Left lung (tissue), 10 donors: ENCODE data around the gene SLC24A3. TPM values are rescaled to one million over a fixed set of nuclear protein-coding genes. Genes with fewer than 3 reads are reported as not detected.
A peak's percentile ranks its signal among the peaks of the same experiment; 100 is the strongest.
"Not testable (repeated sequence)": the region's sequence is repeated elsewhere in the genome, so short reads cannot be mapped to it uniquely, and the experiment has no call there.

Experiments
- ATAC-seq: fragments of 200-7000 bp; cut with Tn5 transposase; one replicate; pipeline ENCODE4 v1.9.1; 2020; ENCODE audit warnings: moderate library complexity
- DNase-seq, 4 donors: peaks; one replicate each; pipeline ENCODE4 v3.0.0-alpha.2; 2013 to 2020
- H3K27ac ChIP-seq, 2 donors: fragments of 200-600 bp; sonication (generic) in 1 of 2; one replicate each; pipeline versions ENCODE4 v1.5.0 to v1.8.0; 2020 to 2021
- H3K27me3 ChIP-seq, 2 donors: fragments of 200-600 bp; sonication (generic) in 1 of 2; one replicate each; pipeline versions ENCODE4 v1.5.0 to v1.8.0; 2020 to 2021
- H3K36me3 ChIP-seq, 2 donors: fragments of 200-600 bp; sonication (generic) in 1 of 2; one replicate each; pipeline versions ENCODE4 v1.5.0 to v1.8.0; 2020 to 2021
- H3K4me1 ChIP-seq, 2 donors: fragments of 200-600 bp; one replicate each; pipeline ENCODE4 v1.8.0; 2021
- H3K4me3 ChIP-seq, 2 donors: fragments of 200-600 bp; sonication (generic) in 1 of 2; one replicate each; pipeline versions ENCODE4 v1.5.0 to v1.8.0; 2020 to 2021; ENCODE audit warnings: mild to moderate bottlenecking in 1 of 2
- H3K9me3 ChIP-seq, 2 donors: fragments of 200-600 bp; sonication (generic) in 1 of 2; one replicate each; pipeline versions ENCODE4 v1.5.0 to v1.8.0; 2020 to 2021
- intact Hi-C, 2 donors: fragments of 100-400 bp; cut with DNase I; formaldehyde crosslinking; loops; one replicate each; pipeline versions ENCODE4 v1.11.2 to v1.14.2; 2022
- polyA plus RNA-seq, 6 donors: library from polyadenylated mRNA; unstranded; fragments of 120-200 nt; gene quantifications; one replicate each; pipeline ENCODE4 v1.2.1, GENCODE V29; 2013; ENCODE audit not compliant: insufficient read length in 6 of 6
- total RNA-seq, 2 donors: library from RNA; stranded (reverse); fragmentation: NEBNext Ultra II Directional; extraction: Animal tissue kit (Norgen Biotek cat#: 25700); gene quantifications; one replicate each; pipeline ENCODE4 v1.2.1, GENCODE V29; 2021
- TF ChIP-seq, protein P1 (sequence below), 2 donors: fragments of 200-600 bp; sonication (generic) in 1 of 2; IDR thresholded peaks; one replicate each; pipeline versions ENCODE4 v1.5.0 to v1.8.0; 2021; ENCODE audit warnings: antibody characterized with exemption in 2 of 2
- donor health status: DM: no; HTN: yes; CAD: no.
- donor health status: DM: no; HTN: no; CAD: no.

The SLC24A3 gene
- total and polyA plus RNA-seq, 8 donors = 4.4 to 8.7 (median 6.6) TPM

DNA sequence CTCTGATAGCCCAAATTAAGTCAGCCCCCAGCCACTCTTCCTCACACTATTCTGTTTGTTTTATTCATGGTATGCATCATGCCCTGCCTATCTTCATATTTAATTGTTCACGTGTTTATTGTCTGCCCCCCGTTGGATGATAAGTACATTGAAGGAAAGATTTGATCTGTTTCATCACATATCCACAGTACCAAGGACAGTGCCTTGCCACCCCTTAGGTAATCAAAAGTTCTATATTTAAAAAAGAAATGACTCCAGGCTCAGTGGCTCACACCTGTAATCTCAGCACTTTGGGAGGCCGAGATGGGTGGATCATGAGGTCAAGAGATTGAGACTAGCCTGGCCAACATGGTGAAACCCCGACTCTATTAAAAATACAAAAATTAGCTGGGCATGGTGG lies 535.5 kb downstream of the SLC24A3 start:
- ATAC-seq (no peak), DNase-seq (no peak)
- intact Hi-C loops = no loop called here
- Histone ChIP-seq H3K4me3 (no peak overlapping the region), H3K36me3 (no peaks in the 10 kb centered on the region), H3K4me1 (peaks cover 0 to 10% of the 10 kb centered on the region in 2 donors), H3K9me3 (peaks cover 0 to 6% of the 10 kb centered on the region in 2 donors), H3K27ac (no peak overlapping the region), H3K27me3 (no peaks in the 10 kb centered on the region)
- TF ChIP-seq, protein P1, sequence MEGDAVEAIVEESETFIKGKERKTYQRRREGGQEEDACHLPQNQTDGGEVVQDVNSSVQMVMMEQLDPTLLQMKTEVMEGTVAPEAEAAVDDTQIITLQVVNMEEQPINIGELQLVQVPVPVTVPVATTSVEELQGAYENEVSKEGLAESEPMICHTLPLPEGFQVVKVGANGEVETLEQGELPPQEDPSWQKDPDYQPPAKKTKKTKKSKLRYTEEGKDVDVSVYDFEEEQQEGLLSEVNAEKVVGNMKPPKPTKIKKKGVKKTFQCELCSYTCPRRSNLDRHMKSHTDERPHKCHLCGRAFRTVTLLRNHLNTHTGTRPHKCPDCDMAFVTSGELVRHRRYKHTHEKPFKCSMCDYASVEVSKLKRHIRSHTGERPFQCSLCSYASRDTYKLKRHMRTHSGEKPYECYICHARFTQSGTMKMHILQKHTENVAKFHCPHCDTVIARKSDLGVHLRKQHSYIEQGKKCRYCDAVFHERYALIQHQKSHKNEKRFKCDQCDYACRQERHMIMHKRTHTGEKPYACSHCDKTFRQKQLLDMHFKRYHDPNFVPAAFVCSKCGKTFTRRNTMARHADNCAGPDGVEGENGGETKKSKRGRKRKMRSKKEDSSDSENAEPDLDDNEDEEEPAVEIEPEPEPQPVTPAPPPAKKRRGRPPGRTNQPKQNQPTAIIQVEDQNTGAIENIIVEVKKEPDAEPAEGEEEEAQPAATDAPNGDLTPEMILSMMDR (IDR thresholded peaks at IDR 0.05) = no peak

DNA sequence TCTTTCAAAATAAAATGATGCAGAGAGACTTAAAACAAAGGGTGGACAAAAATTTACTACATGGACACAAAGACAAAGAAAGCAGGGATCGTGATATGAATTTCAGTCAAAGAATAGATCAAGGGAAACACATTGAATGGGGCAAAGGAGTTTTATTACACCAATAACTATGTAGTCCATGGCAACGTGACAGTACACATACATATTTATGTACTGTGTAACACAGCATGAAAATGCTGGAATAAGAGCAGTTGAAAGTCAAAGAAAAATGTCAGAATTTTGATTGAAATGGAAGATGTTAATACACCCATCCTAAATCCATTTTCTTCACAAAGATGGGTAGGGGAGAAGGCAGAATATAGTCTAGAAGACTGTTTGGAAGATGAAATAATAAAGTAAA lies 536.2 kb downstream of the SLC24A3 start:
- peaks cover 0 to 6% of the 10 kb centered on the region in 2 donors for H3K9me3 ChIP-seq
- intact Hi-C loops = no loop called here
- no peak overlapping the region for H3K4me3 ChIP-seq
- no peaks in the 10 kb centered on the region for H3K36me3 ChIP-seq
- H3K27ac ChIP-seq = no peak overlapping the region
- DNase-seq = no peak
- peaks cover 0 to 2% of the 10 kb centered on the region in 2 donors for H3K4me1 ChIP-seq
- TF ChIP-seq, protein P1 (IDR thresholded peaks at IDR 0.05) = no peak
- no peaks in the 10 kb centered on the region for H3K27me3 ChIP-seq
- no peak for ATAC-seq

DNA sequence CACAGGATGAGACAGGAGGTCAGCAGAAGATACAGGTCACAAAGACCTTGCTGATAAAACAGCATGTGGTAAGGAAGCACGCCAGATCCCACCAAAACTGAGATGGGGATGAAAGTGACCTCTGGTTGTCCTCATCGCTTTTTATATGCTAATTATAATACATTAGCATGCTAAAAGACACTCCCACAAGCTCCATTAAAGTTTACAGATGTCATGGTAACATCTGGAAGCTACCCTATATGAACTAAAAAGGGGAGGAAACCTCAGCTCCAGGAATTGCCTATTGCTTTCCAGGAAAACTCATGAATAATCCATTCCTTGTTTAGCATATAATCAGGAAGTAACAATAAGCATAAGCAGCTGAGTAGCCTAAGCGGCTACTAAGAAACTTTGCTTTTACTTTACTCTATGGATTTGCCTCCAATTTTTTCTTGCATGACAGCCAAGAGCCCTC lies 537.2 kb downstream of the SLC24A3 start:
- ATAC-seq (no peak), DNase-seq (no peak)
- no peaks in the 10 kb centered on the region for H3K4me1 ChIP-seq
- H3K36me3 ChIP-seq = no peaks in the 10 kb centered on the region
- no peak overlapping the region for H3K4me3 ChIP-seq
- intact Hi-C loops = no loop called here
- H3K27me3 ChIP-seq = no peaks in the 10 kb centered on the region
- TF ChIP-seq, protein P1 (IDR thresholded peaks at IDR 0.05) = no peak
- H3K9me3 ChIP-seq = peaks cover 0 to 6% of the 10 kb centered on the region in 2 donors
- no peak overlapping the region for H3K27ac ChIP-seq

DNA sequence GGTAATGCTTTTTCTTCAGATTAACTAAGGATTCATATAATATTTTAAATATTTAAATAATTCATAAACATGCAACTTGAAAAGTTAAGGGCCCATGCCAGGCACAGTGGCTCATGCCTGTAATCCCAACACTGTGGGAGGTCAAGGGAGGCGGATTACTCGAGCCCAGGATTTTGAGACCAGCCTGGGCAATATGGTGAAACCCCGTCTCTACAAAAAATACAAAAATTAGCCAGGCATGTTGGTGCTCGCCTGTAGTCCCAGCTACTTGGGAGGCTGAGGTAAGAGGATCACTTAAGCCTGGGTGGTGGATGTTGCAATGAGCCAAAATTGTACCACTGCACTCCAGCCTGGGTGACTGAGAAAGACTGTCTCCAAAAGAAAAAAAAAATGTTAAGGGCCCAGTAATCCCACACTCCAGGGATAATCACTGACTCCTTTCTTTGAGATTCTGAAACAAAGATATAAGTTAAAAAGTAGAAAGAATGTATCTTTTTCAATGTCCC lies 537.7 kb downstream of the SLC24A3 start:
- no peaks in the 10 kb centered on the region for H3K27me3 ChIP-seq
- H3K9me3 ChIP-seq = peaks cover 0 to 6% of the 10 kb centered on the region in 2 donors
- H3K36me3 ChIP-seq = no peaks in the 10 kb centered on the region
- H3K27ac ChIP-seq = no peak overlapping the region
- no peaks in the 10 kb centered on the region for H3K4me1 ChIP-seq
- DNase-seq (no peak), ATAC-seq (no peak)
- TF ChIP-seq, protein P1 (IDR thresholded peaks at IDR 0.05) = no peak
- intact Hi-C loops = no loop called here
- no peak overlapping the region for H3K4me3 ChIP-seq

DNA sequence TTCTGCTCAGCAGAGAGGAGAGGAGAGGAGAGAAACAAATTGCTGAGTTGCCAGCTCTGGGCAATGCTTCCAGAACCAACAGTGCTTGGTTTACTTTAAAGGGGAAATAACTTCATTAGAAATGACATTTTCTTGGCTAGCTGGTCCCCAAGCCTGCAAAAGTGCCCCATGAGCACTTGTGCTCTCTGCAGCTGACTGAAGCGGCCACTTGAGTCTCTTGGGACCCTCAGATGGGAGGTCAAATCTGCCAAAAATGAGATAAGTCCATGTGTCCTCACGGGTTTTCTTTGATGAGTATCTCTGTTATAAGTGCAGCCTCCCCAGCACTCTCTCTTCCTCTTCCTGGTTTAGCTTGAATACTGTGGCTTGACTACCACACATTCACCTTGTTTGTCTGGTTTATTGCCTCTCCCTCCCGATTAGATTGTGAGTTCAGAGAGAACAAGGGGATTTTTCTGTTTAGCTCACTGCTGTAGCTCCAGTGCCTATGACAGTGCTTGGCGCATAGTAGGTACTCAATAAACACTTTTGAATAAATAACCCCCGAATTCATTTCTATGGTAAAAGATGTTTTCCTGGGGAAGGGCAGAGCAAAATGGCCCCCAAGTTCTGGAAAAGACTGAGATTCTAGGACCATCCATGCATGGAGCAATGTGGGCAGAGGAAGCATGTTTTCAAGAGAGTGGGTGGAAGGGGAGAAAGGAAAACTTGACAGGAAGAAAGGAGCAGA lies 538.6 kb downstream of the SLC24A3 start:
- no peak overlapping the region for H3K4me3 ChIP-seq
- intact Hi-C loops = no loop called here
- TF ChIP-seq, protein P1 (IDR thresholded peaks at IDR 0.05) = no peak
- peak; percentile 30 for ATAC-seq
- H3K36me3 ChIP-seq = no peaks in the 10 kb centered on the region
- no peak overlapping the region for H3K27ac ChIP-seq
- no peaks in the 10 kb centered on the region for H3K4me1 ChIP-seq
- H3K27me3 ChIP-seq = no peaks in the 10 kb centered on the region
- no peak for DNase-seq
- H3K9me3 ChIP-seq = no peaks in the 10 kb centered on the region

DNA sequence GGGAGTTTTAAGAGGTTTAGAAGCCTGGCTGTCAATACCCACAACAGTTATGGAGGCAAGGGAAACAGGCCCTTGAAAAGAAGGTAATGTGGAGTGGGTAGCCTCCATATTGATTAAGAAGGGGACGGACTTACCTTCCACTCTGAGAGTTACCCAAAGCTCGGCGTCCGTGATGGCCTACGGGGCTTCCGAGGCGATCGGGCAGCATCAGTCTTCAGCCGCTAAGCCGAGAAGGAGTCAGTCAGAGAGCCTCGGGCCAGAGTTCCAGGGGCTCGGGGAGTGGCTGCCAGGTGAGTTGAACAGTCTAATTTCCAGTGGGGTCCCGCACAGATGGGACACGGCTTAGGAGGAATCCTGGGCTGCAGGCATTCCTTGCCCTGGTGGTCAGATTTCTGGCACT lies 541.8 kb downstream of the SLC24A3 start:
- intact Hi-C loops, H3K27ac ChIP-seq, ATAC-seq: not testable (repeated sequence)

More for the DNA sequence above, 541.8 kb downstream of the SLC24A3 start:
- not testable (repeated sequence) for H3K4me3 ChIP-seq, H3K9me3 ChIP-seq, DNase-seq, H3K4me1 ChIP-seq, H3K36me3 ChIP-seq
- peaks cover 0 to 25% of the 10 kb centered on the region in 2 donors for H3K27me3 ChIP-seq
